Erythroblast (primary cell): Measurements from ENCODE around the gene MAP1S.

Source experiments
- GATA1 ChIP-seq: IDR thresholded peaks from 2 replicates; pipeline ENCODE4 v1.6.1; 2011; ENCODE audit warnings: low read depth, mild to moderate bottlenecking, control low read depth, low read length, moderate library complexity
- POLR2A ChIP-seq: IDR thresholded peaks from 2 replicates; pipeline ENCODE4 v1.6.1; 2011; ENCODE audit warnings: mild to moderate bottlenecking, low read length

- TF ChIP-seq POLR2A (no peak), GATA1 (no peak)
Measured at GRCh38 chr19:17770613-17771012, 51.3 kb downstream of the MAP1S start.
